Measurements from ENCODE around the gene ID3. TPM values are rescaled to one million over a fixed set of nuclear protein-coding genes. Genes with fewer than 3 reads are reported as not detected.

ID3 gene
- total RNA-seq, 1 experiment from 2014 or later, result 10.4 TPM

DNA sequence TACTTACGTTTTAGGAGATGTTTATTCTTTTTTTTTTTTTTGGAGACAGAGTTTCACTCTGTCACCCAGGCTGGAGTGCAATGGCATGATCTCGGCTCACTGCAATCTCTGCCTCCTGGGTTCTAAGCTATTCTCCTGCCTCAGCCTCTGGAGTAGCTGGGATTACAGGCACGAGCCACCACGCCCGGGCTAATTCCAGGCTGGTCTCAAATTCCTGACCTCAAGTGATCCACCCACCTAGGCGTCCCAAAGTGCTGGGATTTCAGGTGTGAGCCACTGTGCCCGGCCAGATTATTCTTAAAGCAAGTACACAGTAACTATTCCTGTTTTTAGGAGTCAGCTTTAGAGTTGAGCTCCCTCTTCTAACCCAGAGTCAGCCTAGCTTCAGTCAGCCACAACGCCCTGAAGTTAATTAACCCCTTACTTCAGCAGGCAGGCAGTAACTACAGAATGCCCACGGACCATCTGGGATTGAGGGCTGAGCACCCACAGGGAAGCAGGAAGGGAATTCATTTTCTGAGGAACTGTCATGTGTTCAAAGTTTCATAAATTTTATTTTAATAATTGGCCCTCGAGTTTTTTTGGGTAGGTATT lies 5.3 kb upstream of the ID3 start:
- ChIA-PET POLR2A (ENCODE audit: unreplicated experiment) (interaction anchor here (0.6 kb wide), 1 partner anchor 13 kb away, joined by 5 read pairs; no protein-coding TSS in a partner anchor), CTCF (no interaction called here)
- Histone ChIP-seq H3K4me1 (replicated peaks; ENCODE audit: insufficient read depth) (peaks cover 13% of the 10 kb centered on the region), H3K27me3 (ENCODE audit: insufficient read depth, low read depth) (no peaks in the 10 kb centered on the region), H3K4me3 (no peak overlapping the region), H3K79me2 (ENCODE audit: low read depth) (no peaks in the 10 kb centered on the region), H4K20me1 (ENCODE audit: insufficient read depth) (no peaks in the 10 kb centered on the region), H3K9me2 (ENCODE audit: insufficient read depth) (no peaks in the 10 kb centered on the region), H3K36me3 (ENCODE audit: low read depth) (no peaks in the 10 kb centered on the region), H2AFZ (no peak overlapping the region), H3K27ac (no peak overlapping the region), H3K9me3 (ENCODE audit: insufficient read depth, low read depth) (no peaks in the 10 kb centered on the region), H3F3A (ENCODE audit: insufficient read depth, low read depth) (peaks cover 3% of the 10 kb centered on the region; the same call in 1 of the 2 replicates), H3K4me2 (no peak overlapping the region)
- TF ChIP-seq EZH2 (IDR thresholded peaks at IDR 0.05; ENCODE audit: low read depth) (no peak), CTCF (conservative IDR thresholded peaks at IDR 0.05) (no peak)
- no TSS peak for BruUV-seq (replicated peaks)
- intact Hi-C loops (cut with micrococcal nuclease; ENCODE audit: unreplicated experiment), result no loop called here
- peak in 1 of 2 experiments; percentile 27 for DNase-seq

- Histone ChIP-seq H3K36me3 (ENCODE audit: low read depth) (no peaks in the 10 kb centered on the region), H3K27ac (no peak overlapping the region), H3K4me1 (replicated peaks; ENCODE audit: insufficient read depth) (peaks cover 13% of the 10 kb centered on the region), H3K4me2 (no peak overlapping the region), H3K4me3 (no peak overlapping the region), H3K9me2 (ENCODE audit: insufficient read depth) (no peaks in the 10 kb centered on the region), H3K27me3 (ENCODE audit: insufficient read depth, low read depth) (no peaks in the 10 kb centered on the region), H3K79me2 (ENCODE audit: low read depth) (peaks cover 2% of the 10 kb centered on the region; the same call in 1 of the 2 replicates), H2AFZ (no peak overlapping the region), H4K20me1 (ENCODE audit: insufficient read depth) (no peaks in the 10 kb centered on the region), H3F3A (ENCODE audit: insufficient read depth, low read depth) (peaks cover 6% of the 10 kb centered on the region; the same call in 1 of the 2 replicates), H3K9me3 (ENCODE audit: insufficient read depth, low read depth) (no peaks in the 10 kb centered on the region)
- POLR2A ChIA-PET (ENCODE audit: unreplicated experiment), result interaction anchor here (0.6 kb wide), 1 partner anchor 87 kb away, joined by 3 read pairs; no protein-coding TSS in a partner anchor
- intact Hi-C loops (cut with micrococcal nuclease; ENCODE audit: unreplicated experiment), result no loop called here
- BruUV-seq (replicated peaks), result no TSS peak
- CTCF ChIA-PET, result no interaction called here
- TF ChIP-seq EZH2 (IDR thresholded peaks at IDR 0.05; ENCODE audit: low read depth) (no peak), CTCF (conservative IDR thresholded peaks at IDR 0.05) (no peak)
- DNase-seq, result no peak
Measured at GRCh38 chr1:23563755-23564374, 4.6 kb upstream of the ID3 start.

DNA sequence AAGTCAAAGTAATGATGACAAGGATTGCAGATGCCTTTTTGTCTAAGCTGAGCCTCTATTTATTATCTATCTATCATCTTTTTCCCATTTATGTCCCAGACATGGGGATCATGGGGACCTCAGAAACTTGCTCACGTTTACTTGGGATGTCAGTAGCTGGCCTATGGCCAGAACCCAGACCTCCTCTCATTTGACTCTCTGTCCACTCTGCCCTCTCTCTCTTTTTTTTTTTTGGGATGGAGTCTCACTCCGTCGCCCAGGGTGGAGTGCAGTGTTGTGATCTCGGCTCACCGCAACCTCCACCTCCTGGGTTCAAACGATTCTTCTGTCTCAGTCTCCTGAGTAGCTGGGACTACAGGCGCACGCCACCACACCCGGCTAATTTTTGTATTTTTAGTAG lies 3.7 kb upstream of the ID3 start:
- ChIA-PET POLR2A (ENCODE audit: unreplicated experiment) (no interaction called here), CTCF (no interaction called here)
- Histone ChIP-seq H4K20me1 (ENCODE audit: insufficient read depth) (no peaks in the 10 kb centered on the region), H3K27ac (no peak overlapping the region), H3F3A (ENCODE audit: insufficient read depth, low read depth) (peaks cover 14% of the 10 kb centered on the region; the same call in 1 of the 2 replicates), H3K36me3 (ENCODE audit: low read depth) (no peaks in the 10 kb centered on the region), H3K4me3 (no peak overlapping the region), H3K27me3 (ENCODE audit: insufficient read depth, low read depth) (no peaks in the 10 kb centered on the region), H3K4me1 (replicated peaks; ENCODE audit: insufficient read depth) (peaks cover 13% of the 10 kb centered on the region), H3K9me3 (ENCODE audit: insufficient read depth, low read depth) (no peaks in the 10 kb centered on the region), H3K79me2 (ENCODE audit: low read depth) (peaks cover 10% of the 10 kb centered on the region), H2AFZ (no peak overlapping the region), H3K4me2 (peak overlapping the region; percentile 64; the same call in 1 of the 2 replicates), H3K9me2 (ENCODE audit: insufficient read depth) (no peaks in the 10 kb centered on the region)
- TF ChIP-seq CTCF (conservative IDR thresholded peaks at IDR 0.05), result no peak
- no peak for TF ChIP-seq EZH2 (IDR thresholded peaks at IDR 0.05; ENCODE audit: low read depth)
- intact Hi-C loops (cut with micrococcal nuclease; ENCODE audit: unreplicated experiment), result no loop called here
- DNase-seq, result no peak
- no TSS peak for BruUV-seq (replicated peaks)

Data from PC-9 (cell line).